Fibroblast of gingiva (primary cell): ENCODE measurements around the gene CAMSAP1.

Source experiments
- DNase-seq: peaks from one replicate; pipeline ENCODE4 v3.0.0-alpha.2; 2011; ENCODE audit warnings: low read depth

Gene CAMSAP1

GRCh38 chr9:135883410-135884089, 23.8 kb downstream of the CAMSAP1 start:
- no peak for DNase-seq

- no peak for DNase-seq
These were observed 25.3 kb downstream of the CAMSAP1 start for GRCh38 chr9:135882011-135882410.

- no peak for DNase-seq
These were observed 26.9 kb downstream of the CAMSAP1 start for GRCh38 chr9:135880438-135880837.

GRCh38 chr9:135879619-135880018, 27.7 kb downstream of the CAMSAP1 start:
- DNase-seq: no peak

DNA sequence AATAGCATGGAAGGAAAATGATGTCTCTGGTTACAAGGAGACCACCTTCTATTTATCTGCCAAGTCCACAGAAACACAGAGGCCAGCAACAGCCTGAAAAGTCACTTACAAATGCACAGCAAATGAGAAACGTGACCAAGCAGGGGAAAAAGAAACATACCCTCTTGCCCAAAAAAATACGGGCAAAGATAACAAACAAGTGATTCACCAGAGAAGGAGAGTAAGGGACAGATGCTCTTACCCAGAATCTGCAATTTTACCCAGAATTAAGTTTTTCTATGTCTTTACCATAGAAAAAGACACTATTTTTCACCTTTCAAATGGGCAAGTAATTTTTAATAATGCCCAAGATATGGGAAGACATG, 28.1 kb downstream of the CAMSAP1 start:
- DNase-seq: no peak

DNA sequence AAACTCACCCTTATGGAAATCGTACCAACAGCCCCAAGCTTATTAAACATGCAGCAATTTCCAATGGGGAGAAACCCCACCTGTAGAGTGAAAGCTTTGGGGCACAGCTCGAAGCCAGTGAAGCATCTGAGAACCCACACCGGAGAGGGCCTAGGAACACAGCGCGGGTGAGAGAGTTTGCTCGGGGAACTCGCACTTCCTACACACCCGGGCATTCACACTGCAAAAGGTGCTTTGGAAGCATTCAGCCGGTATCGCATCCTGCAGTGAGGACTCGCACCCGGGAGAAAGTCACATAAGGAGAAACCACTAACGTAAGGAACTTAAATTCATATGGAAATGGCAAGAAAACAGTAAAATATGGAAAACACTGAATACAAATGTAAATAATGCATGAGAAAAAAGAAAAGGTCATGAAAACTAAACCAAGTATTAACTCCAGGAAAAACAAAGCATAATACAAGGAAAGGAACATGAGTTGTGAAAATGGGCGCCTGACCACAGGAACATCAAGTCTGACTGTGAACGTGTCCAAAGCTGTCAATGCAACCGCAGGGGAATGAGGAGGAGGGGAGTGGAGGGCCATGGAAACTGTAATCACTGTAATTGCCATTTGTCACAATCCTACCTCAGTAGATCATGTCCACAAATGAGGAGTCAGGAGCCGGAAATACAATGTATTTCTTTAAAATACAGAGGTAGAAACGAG, 28.7 kb downstream of the CAMSAP1 start:
- no peak for DNase-seq

DNA sequence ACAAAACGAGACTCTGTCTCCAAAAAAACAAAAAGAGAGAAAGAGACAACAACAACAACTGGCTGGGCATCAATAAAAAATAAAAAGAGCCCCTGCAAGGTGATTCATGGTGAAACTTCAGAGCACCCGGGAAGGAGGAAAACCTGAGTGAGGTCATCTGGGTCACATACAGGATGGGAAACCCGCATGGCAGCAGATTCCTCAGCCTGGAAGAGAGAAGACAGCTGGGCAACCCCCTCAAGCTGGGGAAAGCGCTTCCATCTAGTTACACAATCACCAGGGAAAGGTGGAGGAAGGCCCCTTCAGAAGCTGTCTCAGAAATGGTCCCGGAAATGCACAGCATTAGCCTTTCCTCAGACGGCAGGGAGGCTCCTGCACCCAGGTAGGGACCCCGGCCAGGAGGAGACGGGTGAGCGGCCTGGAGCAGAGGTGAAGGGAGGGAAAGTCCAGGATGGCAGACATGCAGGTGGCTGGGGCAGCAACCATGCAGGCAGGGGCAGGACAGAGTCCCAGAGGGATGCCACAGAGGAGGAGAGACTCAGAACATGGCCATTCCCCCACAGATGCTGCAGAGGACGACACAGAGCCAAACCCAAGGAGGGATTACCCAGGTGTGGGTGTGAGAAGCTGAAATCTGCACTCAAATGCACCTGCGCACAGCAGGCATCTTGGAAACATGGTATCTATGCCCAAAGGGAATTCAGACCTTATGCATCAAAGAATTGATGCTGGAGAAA, 29.4 kb downstream of the CAMSAP1 start:
- DNase-seq: no peak

DNA sequence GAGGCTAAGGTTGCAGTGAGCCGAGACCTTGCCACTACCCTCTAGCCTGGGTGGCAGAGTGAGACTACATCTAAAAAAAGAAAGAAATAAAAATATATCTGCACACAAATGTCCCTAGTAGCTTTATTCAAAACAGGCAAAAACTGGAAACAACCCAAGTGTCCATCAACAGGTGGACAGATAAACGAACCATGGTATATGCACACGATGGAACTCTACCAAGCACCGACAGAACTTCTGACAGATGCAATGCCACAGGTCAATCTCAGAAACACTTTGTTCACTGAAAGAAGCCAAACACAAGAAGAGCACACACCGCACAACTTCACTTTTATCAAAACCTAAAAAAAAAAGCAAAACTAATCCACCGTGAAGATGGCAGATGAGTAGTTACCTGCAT, 30.4 kb downstream of the CAMSAP1 start:
- DNase-seq: no peak

DNA sequence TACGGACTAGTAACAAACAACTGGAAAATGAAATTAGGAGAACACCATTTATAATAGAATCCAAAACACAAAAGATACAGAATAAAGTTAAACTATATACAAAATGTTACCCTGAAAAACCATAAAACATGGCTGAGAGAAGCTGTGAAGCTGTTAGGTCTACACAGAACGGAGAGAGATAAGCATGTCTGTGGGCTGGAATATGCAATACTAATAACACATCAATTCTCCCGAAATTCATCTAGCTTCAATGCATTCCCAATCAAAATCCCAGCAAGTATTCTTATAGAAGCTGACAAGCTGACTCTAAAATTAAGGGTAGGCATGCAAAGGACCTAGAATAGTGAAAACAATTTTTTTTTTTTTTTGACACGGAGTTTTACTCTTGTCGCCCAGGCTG, 32.5 kb downstream of the CAMSAP1 start:
- DNase-seq: no peak

DNA sequence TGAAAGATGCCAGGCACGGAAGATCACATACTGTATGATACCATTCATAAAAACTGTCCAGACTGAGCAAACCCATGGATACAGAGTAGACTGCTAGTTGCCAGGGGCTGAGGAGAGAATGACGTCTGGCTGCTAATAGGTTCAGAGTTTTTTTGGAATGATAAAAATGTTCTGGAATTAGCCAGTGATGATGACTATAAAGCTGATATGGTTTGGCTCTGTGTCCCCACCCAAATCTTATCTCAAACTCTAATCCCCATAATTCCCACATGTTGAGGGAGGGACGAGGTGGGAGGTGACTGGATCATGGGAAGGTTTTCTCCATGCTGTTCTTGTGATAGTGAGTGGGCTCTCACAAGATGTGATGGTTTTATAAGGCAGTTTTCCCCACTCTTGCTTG, 37.4 kb downstream of the CAMSAP1 start:
- DNase-seq: no peak

GRCh38 chr9:135865531-135865930, 41.8 kb downstream of the CAMSAP1 start:
- DNase-seq: no peak

DNA sequence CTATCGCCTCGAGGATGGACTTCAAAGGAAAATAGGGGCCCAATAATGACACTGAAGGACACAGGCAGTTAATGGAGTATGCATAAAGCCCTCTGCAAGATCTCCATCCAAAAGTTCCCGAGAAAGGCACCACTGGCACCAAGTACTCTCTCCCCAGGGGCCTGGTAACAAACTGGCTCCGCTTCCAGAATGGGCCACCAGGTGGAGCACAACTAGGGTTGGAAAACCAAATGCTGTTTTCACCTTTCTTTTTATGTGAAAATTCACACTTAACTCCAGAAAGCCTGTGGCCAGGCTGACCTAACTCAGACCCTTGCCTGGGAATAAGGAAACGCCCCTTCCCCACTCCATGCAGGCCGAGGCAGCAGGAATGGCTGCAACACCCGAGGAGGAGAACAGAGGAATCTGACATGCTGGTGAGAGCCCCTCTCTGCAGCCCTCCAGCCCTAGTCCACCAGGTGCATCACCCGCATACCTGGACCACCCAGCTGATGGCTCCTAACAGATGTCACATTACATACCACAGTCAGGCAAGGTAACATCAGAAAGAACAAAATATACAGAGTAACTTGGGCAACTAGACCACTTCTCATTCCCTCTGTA, 42.8 kb downstream of the CAMSAP1 start:
- peak; percentile 32 for DNase-seq

DNA sequence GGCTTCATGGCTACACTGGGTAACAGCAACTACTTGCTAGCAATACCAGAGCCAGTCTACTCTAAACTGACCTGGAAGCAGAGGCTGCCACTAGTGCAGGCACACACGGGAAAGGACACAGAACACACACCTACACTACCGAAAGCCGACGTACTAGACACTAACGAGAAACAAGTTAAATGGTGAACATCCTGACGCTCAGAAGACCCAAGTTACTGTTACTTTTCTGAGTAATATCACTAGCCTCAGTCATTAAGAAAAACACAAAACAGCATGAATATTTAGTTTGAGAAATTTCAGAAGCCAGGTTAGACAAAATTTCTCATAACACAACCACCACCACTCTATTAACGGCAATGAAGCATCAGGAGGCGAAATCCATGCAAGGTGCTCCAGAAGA, 44.5 kb downstream of the CAMSAP1 start:
- DNase-seq: no peak

GRCh38 chr9:135858491-135859185, 48.7 kb downstream of the CAMSAP1 start:
- DNase-seq: peak; percentile 13

DNA sequence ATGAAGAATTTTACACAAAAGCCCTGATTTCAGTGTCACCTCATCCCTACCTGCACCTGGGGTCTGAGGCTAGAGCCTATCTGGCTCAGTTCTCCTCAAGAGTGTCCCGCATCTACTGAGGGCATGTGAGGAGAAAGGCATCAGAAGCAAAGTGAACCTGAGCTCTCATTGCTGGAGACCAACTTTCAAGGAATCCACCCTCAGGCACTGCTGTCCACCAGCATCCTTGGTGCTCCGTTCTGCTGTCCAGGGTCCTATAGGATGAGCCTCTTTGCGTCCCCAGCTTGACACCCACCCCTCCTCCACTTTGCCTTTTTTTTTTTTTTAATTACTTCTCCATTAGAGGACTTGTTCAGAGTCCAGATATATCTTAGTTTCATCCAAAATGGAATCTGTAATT, 49.5 kb downstream of the CAMSAP1 start:
- no peak for DNase-seq

GRCh38 chr9:135857371-135857786, 50.0 kb downstream of the CAMSAP1 start:
- DNase-seq: peak; percentile 21

DNA sequence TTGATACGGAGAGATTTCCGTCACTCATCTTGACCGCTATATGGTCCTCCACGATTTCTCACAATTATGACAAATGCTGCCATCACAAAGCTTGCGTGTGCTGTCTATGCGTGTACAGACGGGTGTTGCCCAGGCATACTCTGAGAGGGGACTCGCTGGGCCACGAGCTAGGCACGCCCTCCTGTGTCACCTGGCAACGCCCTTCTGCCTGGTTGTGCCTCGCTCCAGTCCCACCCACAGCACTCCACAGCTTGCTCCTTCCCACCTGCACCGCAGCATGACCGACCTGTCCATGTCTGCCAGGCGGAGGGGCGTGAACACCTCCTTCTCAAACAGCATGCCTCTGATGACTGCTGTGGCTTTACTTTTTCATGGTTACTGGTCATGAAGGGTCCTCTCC, 55.6 kb downstream of the CAMSAP1 start:
- no peak for DNase-seq

GRCh38 chr9:135850737-135851136, 56.6 kb downstream of the CAMSAP1 start:
- no peak for DNase-seq

DNA sequence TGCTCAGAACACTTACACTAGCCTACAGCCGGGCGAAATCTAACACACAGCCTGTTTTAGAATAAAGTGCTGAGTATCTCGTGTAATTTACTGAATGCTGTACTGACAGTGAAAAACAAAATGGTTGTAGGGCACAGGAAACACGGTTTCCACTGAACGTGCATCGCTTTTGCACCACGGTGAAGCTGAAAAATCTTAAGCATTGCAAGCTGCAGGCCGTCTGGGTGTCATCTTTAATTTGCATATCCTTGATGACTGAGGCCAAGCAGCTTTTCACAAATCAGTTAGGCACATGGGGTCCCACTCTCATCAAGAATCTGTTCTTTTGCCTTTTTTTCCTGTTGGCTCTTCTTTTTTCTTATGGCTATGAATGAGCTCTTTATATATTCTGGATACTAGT, 58.2 kb downstream of the CAMSAP1 start:
- no peak for DNase-seq

DNA sequence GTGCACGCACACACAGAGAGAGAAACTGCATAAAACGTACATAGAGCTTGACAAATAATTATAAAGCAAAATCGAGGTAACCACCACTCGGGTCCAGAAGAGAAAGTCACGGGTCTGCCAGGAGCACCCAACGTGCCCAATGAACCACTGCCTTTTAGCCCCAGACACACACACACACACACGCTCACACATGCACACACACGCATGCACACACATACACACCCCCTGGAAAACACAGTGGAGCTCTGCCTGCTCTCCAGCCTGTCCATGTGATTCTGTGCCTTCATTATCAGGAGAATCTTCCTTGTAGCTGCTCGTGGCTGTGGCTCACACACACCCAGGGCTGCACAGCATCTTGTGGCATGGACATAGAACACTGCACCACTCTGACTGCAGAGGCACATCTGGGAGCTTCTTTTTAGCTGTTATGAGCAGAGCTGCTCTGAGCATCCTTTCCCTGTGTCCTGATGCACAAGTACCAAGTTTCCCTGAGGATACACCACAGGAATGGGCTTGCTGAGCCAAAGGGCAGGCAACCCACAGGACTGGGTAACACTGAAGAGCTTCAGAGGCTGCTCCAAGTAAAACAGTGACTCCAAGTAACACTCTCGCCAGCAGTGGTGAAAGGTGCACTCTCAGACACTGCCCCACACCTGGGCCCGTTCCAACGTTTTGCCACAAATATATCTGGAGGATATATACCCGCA, 58.9 kb downstream of the CAMSAP1 start:
- DNase-seq: no peak

- DNase-seq: no peak
These were observed 59.5 kb downstream of the CAMSAP1 start for GRCh38 chr9:135847833-135848232.

DNA sequence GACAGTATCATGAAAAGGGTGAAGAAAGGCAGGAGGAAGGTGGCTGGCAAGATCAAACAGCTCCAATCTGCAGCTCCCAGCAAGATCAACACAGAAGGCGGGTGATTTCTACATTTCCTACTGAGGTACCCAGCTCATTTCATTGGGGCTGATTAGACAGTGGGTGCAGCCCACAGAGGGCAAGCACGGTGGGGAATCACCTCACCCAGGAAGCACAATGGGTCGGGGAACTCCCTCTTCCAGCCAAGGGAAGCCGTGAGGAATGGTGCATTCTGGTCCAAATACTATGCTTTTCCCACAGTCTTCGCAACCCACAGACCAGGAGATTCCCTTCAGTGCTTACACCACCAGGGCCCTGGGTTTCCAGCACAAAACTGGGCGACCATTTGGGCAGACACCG, 66.8 kb downstream of the CAMSAP1 start:
- no peak for DNase-seq
